ENCODE results near the gene DLGAP1. TPM values are rescaled to one million over a fixed set of nuclear protein-coding genes. Genes with fewer than 3 reads are reported as not detected.

The DLGAP1 gene
- total RNA-seq, 1 experiment from 2014 or later = 23.2 TPM

DNA sequence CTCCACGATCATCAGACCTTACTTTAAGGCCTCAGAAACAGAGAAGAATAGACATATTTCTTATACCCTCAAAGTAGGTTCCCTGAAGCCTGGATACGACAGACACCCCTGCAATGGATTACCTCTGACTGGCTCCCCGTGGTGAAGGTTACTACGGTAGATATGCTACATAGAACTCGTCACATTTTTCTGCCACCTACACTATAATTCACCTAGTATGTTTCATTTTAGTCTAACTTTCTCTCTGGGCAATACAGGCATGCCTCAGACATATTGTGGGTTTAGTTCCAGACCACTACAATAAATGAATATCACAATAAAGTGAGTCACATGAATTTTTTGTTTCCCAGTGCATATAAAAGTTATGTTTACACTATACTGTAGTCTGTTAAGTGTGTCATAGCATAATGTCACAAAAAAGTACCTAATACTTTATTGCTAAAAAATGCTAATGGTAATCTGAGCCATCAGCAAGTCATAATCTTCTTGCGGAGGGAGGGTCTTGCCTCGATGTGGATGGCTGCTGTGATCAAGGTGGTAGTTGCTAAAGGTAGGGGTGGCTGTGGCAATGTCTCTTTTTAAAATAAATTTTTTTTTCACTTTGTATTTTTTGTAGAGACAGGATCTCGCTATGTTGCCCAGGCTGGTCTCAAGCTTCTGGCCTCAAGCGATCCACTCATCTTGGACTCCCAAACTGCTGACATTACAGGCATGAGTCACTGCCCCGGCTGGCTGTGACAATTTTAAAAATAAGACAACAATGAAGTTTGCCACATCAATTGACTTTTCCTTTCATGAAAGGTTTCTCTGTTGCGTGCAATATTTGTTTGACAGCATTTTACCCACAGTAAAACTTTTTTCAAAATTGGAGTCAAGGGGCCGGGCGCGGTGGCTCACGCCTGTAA is 940.5 kb downstream of the DLGAP1 start:
- no peak overlapping the region for H2AK5ac ChIP-seq (ENCODE audit: insufficient read length, low read length)
- H3K4me1 ChIP-seq (ENCODE audit: insufficient read depth, low read length) = no peaks in the 10 kb centered on the region
- no peaks in the 10 kb centered on the region for H3K27me3 Mint-ChIP-seq (ENCODE audit: low read depth)
- no peak overlapping the region for H3K4me2 ChIP-seq (ENCODE audit: insufficient read depth, insufficient read length, low read length)
- peaks cover 0 to 1% (median 0%) of the 10 kb centered on the region in 3 experiments; a peak in 2 of 7 replicates for H3K36me3 Mint-ChIP-seq (ENCODE audit: insufficient read depth in 1 of 3, low read depth in 3 of 3)
- DNase-seq = no peak
- H3K27me3 ChIP-seq (ENCODE audit: insufficient read depth, low read length) = no peaks in the 10 kb centered on the region
- no peak overlapping the region for H4K91ac ChIP-seq (ENCODE audit: insufficient read length, low read depth, low read length)
- no peak overlapping the region for H3K56ac ChIP-seq (ENCODE audit: insufficient read length, low read depth, low read length)
- H3K9me3 ChIP-seq (ENCODE audit: control insufficient read depth, low read depth, low read length) = no peaks in the 10 kb centered on the region
- no peaks in the 10 kb centered on the region for H3K23me2 ChIP-seq (ENCODE audit: insufficient read length, low read depth, low read length, poor library complexity, severe bottlenecking)
- H3K79me2 ChIP-seq (ENCODE audit: insufficient read depth, low read length) = no peaks in the 10 kb centered on the region
- no peak overlapping the region for H3K23ac ChIP-seq (ENCODE audit: insufficient read length, low read depth, low read length)
- no peak overlapping the region for H2BK5ac ChIP-seq (ENCODE audit: insufficient read length, low read length)
- H3K4ac ChIP-seq (ENCODE audit: low read depth, low read length) = no peak overlapping the region
- no peak overlapping the region for H4K5ac ChIP-seq (ENCODE audit: insufficient read length, low read depth, low read length)
- H2AFZ ChIP-seq (ENCODE audit: low read length) = no peak overlapping the region
- H3K14ac ChIP-seq (ENCODE audit: insufficient read depth, low read length) = no peak overlapping the region
- no peak overlapping the region for H2BK12ac ChIP-seq (ENCODE audit: insufficient read length, low read depth, low read length)
- TF ChIP-seq, protein P1, sequence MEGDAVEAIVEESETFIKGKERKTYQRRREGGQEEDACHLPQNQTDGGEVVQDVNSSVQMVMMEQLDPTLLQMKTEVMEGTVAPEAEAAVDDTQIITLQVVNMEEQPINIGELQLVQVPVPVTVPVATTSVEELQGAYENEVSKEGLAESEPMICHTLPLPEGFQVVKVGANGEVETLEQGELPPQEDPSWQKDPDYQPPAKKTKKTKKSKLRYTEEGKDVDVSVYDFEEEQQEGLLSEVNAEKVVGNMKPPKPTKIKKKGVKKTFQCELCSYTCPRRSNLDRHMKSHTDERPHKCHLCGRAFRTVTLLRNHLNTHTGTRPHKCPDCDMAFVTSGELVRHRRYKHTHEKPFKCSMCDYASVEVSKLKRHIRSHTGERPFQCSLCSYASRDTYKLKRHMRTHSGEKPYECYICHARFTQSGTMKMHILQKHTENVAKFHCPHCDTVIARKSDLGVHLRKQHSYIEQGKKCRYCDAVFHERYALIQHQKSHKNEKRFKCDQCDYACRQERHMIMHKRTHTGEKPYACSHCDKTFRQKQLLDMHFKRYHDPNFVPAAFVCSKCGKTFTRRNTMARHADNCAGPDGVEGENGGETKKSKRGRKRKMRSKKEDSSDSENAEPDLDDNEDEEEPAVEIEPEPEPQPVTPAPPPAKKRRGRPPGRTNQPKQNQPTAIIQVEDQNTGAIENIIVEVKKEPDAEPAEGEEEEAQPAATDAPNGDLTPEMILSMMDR (conservative IDR thresholded peaks at IDR 0.05) = no peak
- no peak overlapping the region for H2BK120ac ChIP-seq (ENCODE audit: low read depth, low read length, poor library complexity, severe bottlenecking)
- H3K4me3 Mint-ChIP-seq = no peak overlapping the region
- no peaks in the 10 kb centered on the region for H4K20me1 ChIP-seq (ENCODE audit: control insufficient read depth, insufficient read depth, insufficient read length)
- no peak overlapping the region for H3K18ac ChIP-seq (ENCODE audit: insufficient read length, low read depth, low read length)
- H3T11ph ChIP-seq (ENCODE audit: low read length) = no peak overlapping the region
- H3K4me1 Mint-ChIP-seq = peaks cover 27 to 35% of the 10 kb centered on the region in 2 experiments
- no peak overlapping the region for H2BK20ac ChIP-seq (ENCODE audit: low read depth, low read length, poor library complexity, severe bottlenecking)
- no CpG with 5 or more reads among the region's 15 CpGs for WGBS (ENCODE audit: extremely low coverage, insufficient read length, low lambda C conversion rate)
- H3K27ac Mint-ChIP-seq = no peak overlapping the region
- H3K79me1 ChIP-seq (ENCODE audit: insufficient read depth, low read depth, low read length, poor library complexity, severe bottlenecking) = no peaks in the 10 kb centered on the region
- H2BK15ac ChIP-seq (ENCODE audit: low read depth, low read length) = no peak overlapping the region
- H3K9me3 Mint-ChIP-seq = no peaks in the 10 kb centered on the region
- H3K9ac ChIP-seq (ENCODE audit: extremely low read depth, insufficient read length, low read length) = no peak overlapping the region
- H3K27ac ChIP-seq (ENCODE audit: insufficient read length, low read depth, low read length) = no peak overlapping the region
- no peak overlapping the region for H4K8ac ChIP-seq (replicated peaks; ENCODE audit: insufficient read length, low read depth, low read length)
